OCI-LY7 (cell line): ENCODE measurements around the gene MFAP3L. TPM values are rescaled to one million over a fixed set of nuclear protein-coding genes. Genes with fewer than 3 reads are reported as not detected.

Experiments
- BruUV-seq: library from RNA; stranded (reverse); fragments of 400-500 nt; replicated peaks from 2 replicates; lab custom pipeline; 2021; lab: Mats Ljungman, UMichigan
- CTCF ChIA-PET: fragments of 300-600 bp; sonication (Branson Sonifier 250); formaldehyde crosslinking; loops from one replicate; lab custom pipeline; 2022; ENCODE audit warnings: antibody characterized with exemption; ENCODE audit not compliant: unreplicated experiment; lab: Charles Lee
- POLR2A ChIA-PET: fragments of 300-600 bp; sonication (Branson Sonifier 250); formaldehyde crosslinking; loops from one replicate; lab custom pipeline; 2022; ENCODE audit warnings: antibody characterized with exemption; lab: Charles Lee
- DNase-seq: peaks from one replicate; pipeline ENCODE4 v3.0.0-alpha.2; 2015; ENCODE audit warnings: low spot score
- H2AFZ ChIP-seq: fragments of 200-600 bp; sonication (generic), shearing (Covaris generic); 2 replicates; pipeline ENCODE4 v1.6.1; 2014; ENCODE audit warnings: mild to moderate bottlenecking, antibody characterized with exemption, low read length, moderate library complexity
- H3K27ac ChIP-seq: fragments of 200-600 bp; sonication (generic); 2 replicates; pipeline ENCODE4 v1.5.1; 2014; ENCODE audit warnings: mixed run types, low read depth, mild to moderate bottlenecking, moderate library complexity, low read length, inconsistent platforms; ENCODE audit not compliant: poor library complexity, severe bottlenecking
- H3K36me3 ChIP-seq: fragments of 200-600 bp; sonication (generic); 2 replicates; pipeline ENCODE4 v1.6.1; 2014; ENCODE audit warnings: mild to moderate bottlenecking, antibody characterized with exemption, low read length, moderate library complexity, mixed read lengths; ENCODE audit not compliant: insufficient read depth
- H3K4me1 ChIP-seq: fragments of 200-600 bp; sonication (generic); 2 replicates; pipeline ENCODE4 v1.5.1; 2014; ENCODE audit warnings: mild to moderate bottlenecking, low read length; ENCODE audit not compliant: insufficient read depth, poor library complexity, severe bottlenecking
- H3K4me2 ChIP-seq: fragments of 200-600 bp; sonication (generic); 2 replicates; pipeline ENCODE4 v1.6.1; 2014; ENCODE audit warnings: mild to moderate bottlenecking, low read length
- H3K4me3 ChIP-seq: fragments of 200-600 bp; sonication (generic); 2 replicates; pipeline ENCODE4 v1.5.1; 2014; ENCODE audit warnings: mild to moderate bottlenecking, low read depth, low read length; ENCODE audit not compliant: poor library complexity, severe bottlenecking
- H3K79me2 ChIP-seq: fragments of 200-600 bp; sonication (generic); 2 replicates; pipeline ENCODE4 v1.6.1; 2016; ENCODE audit warnings: low read depth, mild to moderate bottlenecking, low read length, moderate library complexity, mixed read lengths; ENCODE audit not compliant: insufficient read depth
- H3K9me2 ChIP-seq: fragments of 200-600 bp; sonication (generic); 2 replicates; pipeline ENCODE4 v1.6.1; 2016; ENCODE audit warnings: mild to moderate bottlenecking, low read length, mixed read lengths; ENCODE audit not compliant: insufficient read depth
- H3K9me3 ChIP-seq: fragments of 200-600 bp; sonication (generic); 2 replicates; pipeline ENCODE4 v1.6.1; 2014; ENCODE audit warnings: mild to moderate bottlenecking, mixed run types, low read length, mixed read lengths
- H4K20me1 ChIP-seq: fragments of 200-600 bp; sonication (generic); 2 replicates; pipeline ENCODE4 v1.6.1; 2014; ENCODE audit warnings: mild to moderate bottlenecking, antibody characterized with exemption, low read length, moderate library complexity, mixed read lengths; ENCODE audit not compliant: insufficient read depth
- EZH2phosphoT487 ChIP-seq: fragments of 200-600 bp; sonication (generic); IDR thresholded peaks from 2 replicates; pipeline ENCODE4 v1.6.1; 2018; ENCODE audit warnings: low read depth, borderline replicate concordance, mild to moderate bottlenecking, mixed run types, antibody characterized with exemption, low read length, moderate library complexity, mixed read lengths
- intact Hi-C: fragments of 100-400 bp; cut with micrococcal nuclease; formaldehyde crosslinking; loops from one replicate; pipeline ENCODE4 v1.10.0; 2022; ENCODE audit not compliant: unreplicated experiment
- total RNA-seq, 2 experiments: library from RNA; depleted of rRNA in 1 of 2; stranded (reverse); fragments of >200 nt in 1 of 2; shearing (Covaris generic) in 1 of 2; gene quantifications; 2 replicates each; pipeline ENCODE4 v1.2.3, GENCODE V29; 2014 to 2022
- TF ChIP-seq, protein P1 (sequence below): fragments of 200-600 bp; sonication (generic); conservative IDR thresholded peaks from 2 replicates; pipeline ENCODE4 v1.5.1; 2014; ENCODE audit warnings: mild to moderate bottlenecking, antibody characterized with exemption, low read length, moderate library complexity, mixed read lengths

MFAP3L gene
- total RNA-seq, 2 experiments from 2014 or later, result not detected

DNA sequence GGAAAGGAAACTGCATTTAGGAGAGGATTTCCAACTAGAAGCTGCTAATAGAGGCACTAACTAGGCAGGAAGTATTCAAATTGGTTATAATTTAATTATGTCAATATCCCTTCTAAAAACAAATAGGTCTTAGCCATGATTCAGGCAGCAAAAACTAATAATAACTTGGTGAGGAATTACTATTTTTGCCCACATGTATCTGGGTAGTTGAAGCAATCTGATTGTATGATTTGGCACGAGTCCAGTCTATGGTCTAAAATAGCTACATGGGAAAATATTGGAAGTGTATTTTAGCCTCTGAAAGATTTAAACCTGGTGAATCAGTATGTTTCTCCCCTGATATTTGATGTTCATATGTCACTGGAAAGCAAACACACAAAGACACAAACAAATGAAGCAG lies 62.2 kb downstream of the MFAP3L start:
- H3K79me2 ChIP-seq, result no peaks in the 10 kb centered on the region
- H3K9me2 ChIP-seq, result no peaks in the 10 kb centered on the region
- DNase-seq, result no peak
- H4K20me1 ChIP-seq, result no peaks in the 10 kb centered on the region
- H3K4me3 ChIP-seq, result no peak overlapping the region
- no peak overlapping the region for H3K27ac ChIP-seq
- no TSS peak for BruUV-seq
- no peak overlapping the region for H2AFZ ChIP-seq
- no peaks in the 10 kb centered on the region for H3K9me3 ChIP-seq
- H3K4me2 ChIP-seq, result no peak overlapping the region
- no peak for TF ChIP-seq EZH2phosphoT487
- TF ChIP-seq, protein P1, sequence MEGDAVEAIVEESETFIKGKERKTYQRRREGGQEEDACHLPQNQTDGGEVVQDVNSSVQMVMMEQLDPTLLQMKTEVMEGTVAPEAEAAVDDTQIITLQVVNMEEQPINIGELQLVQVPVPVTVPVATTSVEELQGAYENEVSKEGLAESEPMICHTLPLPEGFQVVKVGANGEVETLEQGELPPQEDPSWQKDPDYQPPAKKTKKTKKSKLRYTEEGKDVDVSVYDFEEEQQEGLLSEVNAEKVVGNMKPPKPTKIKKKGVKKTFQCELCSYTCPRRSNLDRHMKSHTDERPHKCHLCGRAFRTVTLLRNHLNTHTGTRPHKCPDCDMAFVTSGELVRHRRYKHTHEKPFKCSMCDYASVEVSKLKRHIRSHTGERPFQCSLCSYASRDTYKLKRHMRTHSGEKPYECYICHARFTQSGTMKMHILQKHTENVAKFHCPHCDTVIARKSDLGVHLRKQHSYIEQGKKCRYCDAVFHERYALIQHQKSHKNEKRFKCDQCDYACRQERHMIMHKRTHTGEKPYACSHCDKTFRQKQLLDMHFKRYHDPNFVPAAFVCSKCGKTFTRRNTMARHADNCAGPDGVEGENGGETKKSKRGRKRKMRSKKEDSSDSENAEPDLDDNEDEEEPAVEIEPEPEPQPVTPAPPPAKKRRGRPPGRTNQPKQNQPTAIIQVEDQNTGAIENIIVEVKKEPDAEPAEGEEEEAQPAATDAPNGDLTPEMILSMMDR, result no peak
- H3K4me1 ChIP-seq, result no peaks in the 10 kb centered on the region
- intact Hi-C loops, result no loop called here
- H3K36me3 ChIP-seq, result no peaks in the 10 kb centered on the region
- POLR2A ChIA-PET, result no interaction called here
- CTCF ChIA-PET, result no interaction called here

DNA sequence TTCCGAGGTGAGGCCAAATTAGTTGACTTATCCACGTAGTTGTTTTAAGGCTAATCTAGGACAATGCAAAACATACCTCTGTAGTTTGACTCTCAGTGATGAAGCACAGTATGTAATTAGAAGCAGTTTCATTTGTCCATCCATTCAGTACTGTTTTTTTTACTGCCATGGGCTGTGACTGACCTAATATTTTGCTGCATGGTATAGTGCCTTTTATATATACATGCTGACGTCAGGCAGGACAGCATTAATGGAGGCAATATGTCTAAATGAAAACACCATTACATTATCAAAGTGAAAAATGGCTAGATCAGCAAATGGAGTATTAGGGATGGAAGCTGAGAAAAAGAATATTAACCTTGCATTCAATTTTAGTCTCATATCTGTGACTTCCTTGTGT lies 66.9 kb downstream of the MFAP3L start:
- intact Hi-C loops, result no loop called here
- Histone ChIP-seq H3K36me3 (no peaks in the 10 kb centered on the region), H3K27ac (no peak overlapping the region), H3K4me3 (no peak overlapping the region), H2AFZ (no peak overlapping the region), H3K4me1 (no peaks in the 10 kb centered on the region), H3K4me2 (no peak overlapping the region), H4K20me1 (no peaks in the 10 kb centered on the region), H3K79me2 (no peaks in the 10 kb centered on the region), H3K9me2 (no peaks in the 10 kb centered on the region), H3K9me3 (no peaks in the 10 kb centered on the region)
- DNase-seq, result no peak
- ChIA-PET CTCF (no interaction called here), POLR2A (no interaction called here)
- no TSS peak for BruUV-seq
- TF ChIP-seq, protein P1, result no peak
- TF ChIP-seq EZH2phosphoT487, result no peak

DNA sequence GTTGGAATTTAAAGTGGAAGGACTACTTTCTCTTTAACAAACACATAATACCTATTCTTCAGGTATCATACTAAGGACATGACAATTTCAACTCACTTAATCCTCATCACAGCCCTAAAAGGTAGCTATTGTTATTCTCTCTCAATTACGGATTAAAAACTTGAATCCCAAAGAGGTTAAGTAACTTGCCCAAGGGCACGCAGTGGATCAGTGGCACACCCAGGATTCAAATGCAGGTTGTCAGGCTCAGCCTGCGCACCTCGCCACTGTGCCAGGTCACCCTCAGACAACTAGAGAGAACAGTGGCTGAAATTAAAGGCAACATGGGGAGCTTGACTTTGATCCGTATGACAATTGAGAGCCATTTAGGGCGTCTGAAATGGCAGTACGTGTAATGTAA lies 67.6 kb downstream of the MFAP3L start:
- TF ChIP-seq, protein P1, result no peak
- TF ChIP-seq EZH2phosphoT487, result no peak
- no peak overlapping the region for H3K4me3 ChIP-seq
- ChIA-PET CTCF (no interaction called here), POLR2A (no interaction called here)
- no peaks in the 10 kb centered on the region for H3K79me2 ChIP-seq
- no TSS peak for BruUV-seq
- H3K4me2 ChIP-seq, result no peak overlapping the region
- no peak for DNase-seq
- H3K9me3 ChIP-seq, result no peaks in the 10 kb centered on the region
- no peak overlapping the region for H3K27ac ChIP-seq
- H3K9me2 ChIP-seq, result no peaks in the 10 kb centered on the region
- no peaks in the 10 kb centered on the region for H3K36me3 ChIP-seq
- no peaks in the 10 kb centered on the region for H4K20me1 ChIP-seq
- H3K4me1 ChIP-seq, result no peaks in the 10 kb centered on the region
- no peak overlapping the region for H2AFZ ChIP-seq
- intact Hi-C loops, result no loop called here
